NCI-H2171 (cell line): ENCODE results near the gene GALT.

ENCODE experiments used
- DNase-seq: peaks from one replicate; lab custom pipeline; 2025; lab: John Stamatoyannopoulos, UW

The GALT gene

DNA sequence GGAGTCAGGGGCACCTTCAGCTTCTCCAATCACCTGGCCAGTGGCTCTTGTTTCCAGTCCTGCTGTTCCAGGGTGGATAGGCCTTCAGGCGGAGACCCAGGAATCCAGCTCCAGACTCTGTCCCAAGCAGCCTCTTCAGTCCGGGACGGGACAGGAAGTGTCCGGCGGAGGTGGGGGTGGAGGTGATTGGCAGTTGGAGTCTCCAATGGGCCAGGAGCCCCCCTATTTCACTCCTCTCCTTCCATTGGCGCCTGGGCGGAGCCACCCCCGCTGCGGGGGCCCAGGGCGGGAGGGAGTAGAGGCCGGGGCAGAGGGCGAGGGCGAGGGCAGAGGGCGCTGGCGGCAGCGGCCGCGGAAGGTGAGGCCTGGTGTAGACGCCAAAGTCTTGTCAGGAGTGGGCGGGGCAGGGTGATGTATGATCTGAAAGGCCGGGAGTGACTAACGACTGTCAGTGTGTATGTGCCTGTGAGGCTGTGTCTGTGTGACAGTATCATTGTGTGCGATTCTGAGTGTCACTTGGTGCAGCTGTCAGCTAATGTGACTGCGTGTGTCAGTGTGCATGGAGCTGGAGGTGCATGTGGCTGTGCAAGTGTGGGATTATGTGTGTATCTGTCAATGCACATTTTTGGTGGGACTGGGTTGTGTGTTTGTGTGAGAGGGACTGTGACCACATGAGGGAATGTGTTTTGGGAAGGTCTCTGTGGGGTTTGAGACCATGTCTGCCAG lies 5.6 kb downstream of the GALT start, which contains the start of gene IL11RA:
TSS of gene IL11RA (plus strand) at position 310 of the 726 bp plus-strand sequence. CDS start 3,033 bp downstream, outside the sequence.
- DNase-seq: no peak

DNA sequence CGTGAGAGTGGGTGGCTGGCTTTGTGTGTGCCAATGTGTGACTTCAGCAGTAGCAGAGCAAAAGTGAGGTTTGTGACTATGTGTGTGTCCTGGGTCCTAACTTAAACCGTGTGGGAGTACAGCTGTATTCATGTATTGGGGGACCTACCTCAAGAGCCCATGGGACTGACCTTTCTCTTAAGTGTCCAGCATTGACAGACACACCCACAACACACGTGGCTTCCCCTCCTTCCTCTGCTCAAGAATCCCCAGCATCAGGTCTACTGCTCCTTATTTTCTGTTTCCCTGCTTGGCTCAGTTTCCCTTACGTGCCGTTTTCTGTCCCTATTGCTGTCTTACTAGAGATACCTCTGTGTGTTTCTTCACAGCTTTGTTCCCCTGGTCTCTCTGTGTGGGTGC lies 6.1 kb downstream of the GALT start:
- DNase-seq: no peak

DNA sequence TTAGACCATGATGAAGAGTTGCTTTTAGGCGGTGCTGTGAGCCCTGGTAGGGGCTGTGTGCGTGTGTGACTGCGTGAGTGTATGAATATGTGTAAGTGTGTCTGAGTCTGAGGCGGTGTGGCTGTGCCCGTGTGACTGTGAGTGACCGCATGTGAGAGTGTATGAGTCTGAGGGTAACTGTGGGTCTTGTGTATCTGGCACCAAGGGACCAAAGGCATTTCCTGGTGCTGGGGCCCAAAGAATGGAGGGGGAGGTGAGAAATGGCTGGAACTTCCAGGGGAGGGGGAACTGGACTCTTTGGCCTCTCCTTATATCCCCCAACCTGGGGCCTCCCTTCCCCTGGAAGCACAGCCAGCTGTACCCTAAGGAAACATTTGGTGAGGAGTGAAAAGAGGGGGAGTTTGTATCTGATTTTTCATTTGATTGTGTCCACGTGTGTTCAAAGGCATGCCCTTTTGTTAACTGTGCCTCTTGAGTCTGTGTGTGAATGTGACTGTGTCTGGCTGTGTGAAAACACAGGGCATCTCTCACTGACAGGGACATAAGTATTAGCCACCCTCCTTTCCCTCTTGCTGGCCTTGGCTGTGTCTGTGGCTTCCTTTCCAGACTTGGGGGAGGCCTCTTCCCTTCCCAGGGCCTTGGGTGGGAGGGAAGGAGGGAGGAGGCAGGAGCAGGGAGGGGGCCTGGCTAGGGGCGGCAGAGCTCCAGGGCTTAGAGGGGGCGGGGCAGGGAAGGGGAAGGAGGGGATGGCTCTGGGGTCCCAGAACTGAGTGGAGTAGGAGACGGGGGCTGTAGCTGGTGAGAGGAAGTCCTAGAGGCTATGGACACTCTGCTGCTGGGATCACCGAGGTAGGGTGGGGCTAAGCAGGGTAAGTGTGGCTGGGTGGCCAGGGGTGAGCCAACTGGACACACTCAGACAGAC lies 6.9 kb downstream of the GALT start:
- no peak for DNase-seq

DNA sequence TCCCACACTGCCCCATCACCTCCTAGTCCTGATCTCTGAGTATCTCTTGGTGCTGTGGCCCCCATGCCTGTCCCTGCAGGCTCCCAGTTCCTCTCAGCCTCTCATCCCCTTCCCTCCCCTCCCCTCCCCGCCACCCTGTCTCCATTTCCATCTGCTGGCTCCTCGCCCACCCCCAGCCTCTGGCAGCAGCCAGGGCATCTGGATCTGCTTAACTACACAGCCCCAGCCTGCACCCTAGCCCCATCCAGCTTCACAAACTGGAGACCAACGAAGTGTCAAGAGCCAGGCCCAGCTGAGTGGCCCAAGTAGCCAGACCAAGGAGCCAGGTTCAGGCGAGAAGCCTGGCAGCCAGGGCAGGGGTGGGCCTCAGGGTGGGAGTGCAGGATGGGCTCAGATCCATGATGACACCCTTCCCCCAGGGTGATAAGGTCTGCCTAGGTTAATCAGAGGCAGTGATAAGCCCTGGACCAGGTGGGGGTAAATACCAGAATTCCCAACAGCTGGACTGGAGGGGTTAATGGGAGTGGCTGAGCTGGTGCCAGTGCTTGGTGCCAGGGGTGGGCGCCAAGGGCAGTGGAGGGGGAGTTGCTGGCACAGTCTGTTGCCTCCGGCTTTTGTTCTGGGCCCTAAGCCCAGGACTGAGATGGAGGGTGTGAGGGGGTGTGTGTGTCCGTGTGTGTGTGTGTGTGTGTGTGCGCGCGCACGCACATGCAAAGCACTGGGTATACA lies 8.0 kb downstream of the GALT start:
- DNase-seq: peak; percentile 18

DNA sequence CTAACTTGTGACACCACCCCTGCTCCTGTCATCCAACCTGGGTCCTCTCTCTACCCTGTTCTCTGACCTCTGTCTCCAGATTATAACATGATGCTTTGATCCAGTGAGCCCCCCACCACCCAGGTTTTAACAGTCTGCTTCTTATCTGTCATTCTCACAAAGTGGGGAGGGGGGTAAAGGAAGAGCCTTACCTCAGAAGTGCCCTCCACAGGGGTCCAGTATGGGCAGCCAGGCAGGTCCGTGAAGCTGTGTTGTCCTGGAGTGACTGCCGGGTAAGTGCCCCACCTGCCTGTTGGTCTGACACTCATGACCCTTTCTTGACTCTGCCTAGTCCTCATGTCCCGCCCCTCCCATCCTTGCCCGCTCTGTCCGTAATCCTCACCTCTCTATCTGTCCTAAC lies 8.9 kb downstream of the GALT start:
- DNase-seq: no peak

DNA sequence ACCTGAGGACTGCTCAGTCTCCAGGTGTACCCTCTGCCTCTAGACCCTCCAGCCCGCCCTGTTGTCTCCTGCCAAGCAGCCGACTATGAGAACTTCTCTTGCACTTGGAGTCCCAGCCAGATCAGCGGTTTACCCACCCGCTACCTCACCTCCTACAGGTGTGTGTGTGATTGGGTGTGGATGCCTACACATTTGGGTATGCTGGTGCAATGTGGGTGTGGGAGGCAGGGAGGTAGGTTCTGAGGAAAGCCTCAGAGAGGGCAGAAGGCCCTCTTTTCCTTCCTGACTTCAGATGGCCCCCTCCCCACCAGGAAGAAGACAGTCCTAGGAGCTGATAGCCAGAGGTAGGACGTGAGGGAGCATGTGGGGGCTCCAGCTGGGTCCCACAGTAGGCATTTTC lies 10.5 kb downstream of the GALT start:
- DNase-seq: no peak

DNA sequence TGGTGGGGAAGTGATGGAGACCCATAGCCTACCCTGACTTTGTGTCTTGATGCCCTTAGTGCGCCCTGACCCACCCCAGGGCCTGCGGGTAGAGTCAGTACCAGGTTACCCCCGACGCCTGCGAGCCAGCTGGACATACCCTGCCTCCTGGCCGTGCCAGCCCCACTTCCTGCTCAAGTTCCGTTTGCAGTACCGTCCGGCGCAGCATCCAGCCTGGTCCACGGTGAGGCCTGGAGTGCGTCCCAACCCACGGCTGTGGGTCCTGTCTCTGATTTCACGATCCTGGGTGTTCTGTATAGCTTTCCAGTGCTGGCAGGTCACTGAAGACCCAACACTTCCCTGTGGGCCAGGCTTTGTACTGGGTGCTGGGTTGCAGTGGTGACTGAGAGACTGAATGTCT lies 12.0 kb downstream of the GALT start:
- no peak for DNase-seq

DNA sequence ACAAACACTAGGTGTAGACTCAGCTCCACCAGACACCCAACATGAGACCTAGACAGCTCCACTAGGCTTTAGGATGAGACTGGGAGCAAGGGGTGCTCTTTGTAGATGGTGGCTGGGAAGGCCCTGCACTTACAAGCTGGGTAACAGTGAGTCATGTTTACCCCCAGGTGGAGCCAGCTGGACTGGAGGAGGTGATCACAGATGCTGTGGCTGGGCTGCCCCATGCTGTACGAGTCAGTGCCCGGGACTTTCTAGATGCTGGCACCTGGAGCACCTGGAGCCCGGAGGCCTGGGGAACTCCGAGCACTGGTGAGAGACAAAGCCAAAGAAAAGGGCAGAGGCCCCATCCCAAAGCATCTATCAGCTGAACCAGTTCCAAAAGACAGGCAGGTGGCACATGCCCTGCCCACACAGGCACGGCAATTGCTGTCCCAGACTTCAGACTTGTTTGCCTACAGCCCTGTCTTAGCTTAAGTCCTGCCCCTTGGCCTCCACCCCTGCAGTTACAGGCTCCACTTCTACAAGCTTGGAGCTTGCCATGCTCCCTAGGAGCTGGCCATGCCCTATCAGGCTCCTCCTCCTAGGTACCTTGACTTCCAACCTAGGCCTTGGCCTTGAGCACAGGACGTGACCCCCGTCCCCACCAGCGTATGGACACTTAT lies 13.2 kb downstream of the GALT start:
- DNase-seq: no peak

DNA sequence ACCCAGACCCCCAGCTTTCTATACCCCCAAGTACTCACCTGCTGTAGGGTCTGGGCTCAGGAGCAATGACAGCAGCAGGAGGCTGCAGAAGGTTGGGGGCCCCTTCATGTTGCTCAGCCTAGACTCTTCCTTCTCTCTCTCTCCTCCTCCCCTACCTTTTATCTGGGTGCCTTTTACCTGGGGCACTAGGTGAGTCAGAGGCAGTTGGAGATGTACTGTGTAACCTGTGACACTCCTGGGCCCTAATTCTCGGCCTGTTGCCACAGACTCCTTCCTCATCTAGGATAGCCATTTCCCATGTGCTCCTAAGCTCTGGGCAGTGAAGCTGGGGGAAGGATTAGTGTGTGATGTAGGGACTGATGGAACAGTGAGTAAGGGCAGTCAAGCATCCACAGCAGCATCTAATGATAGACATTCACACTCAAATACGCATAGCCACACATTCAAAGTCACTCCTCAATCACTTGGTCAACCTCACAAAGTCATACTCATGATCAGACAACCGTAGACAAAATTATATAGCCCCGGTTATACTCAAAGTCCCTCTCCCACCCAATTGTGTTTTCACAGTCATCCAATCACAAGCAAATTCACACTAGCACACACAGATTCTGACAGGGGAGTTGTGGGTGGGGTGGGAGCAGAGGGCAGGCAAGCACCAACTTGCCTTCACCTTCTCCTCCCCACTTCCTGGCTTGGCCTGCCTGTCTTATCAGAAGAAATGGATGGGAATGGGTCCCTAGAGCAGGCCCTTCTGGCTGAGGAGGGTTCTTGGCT lies 16.2 kb downstream of the GALT start, which contains the start of gene CCL27:
TSS of gene CCL27 (minus strand) at position 132 of the 777 bp plus-strand sequence. CDS start at position 108, 24 bp downstream.
- DNase-seq: no peak

DNA sequence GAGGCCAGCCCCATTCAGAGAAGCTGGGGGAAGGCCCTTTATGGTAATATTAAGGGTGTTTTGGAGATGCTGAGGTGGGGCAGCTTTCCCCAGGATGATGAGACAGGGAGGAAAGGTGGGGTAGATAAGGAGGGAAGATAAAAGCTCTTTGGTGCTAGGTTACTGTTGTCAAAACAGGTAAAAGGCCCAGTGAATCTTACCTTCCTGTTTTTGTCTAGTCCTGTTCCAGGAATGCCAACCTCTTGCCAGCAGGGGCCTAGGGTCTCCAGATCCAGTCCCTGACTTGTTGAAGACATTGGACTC lies 16.8 kb downstream of the GALT start:
- no peak for DNase-seq

DNA sequence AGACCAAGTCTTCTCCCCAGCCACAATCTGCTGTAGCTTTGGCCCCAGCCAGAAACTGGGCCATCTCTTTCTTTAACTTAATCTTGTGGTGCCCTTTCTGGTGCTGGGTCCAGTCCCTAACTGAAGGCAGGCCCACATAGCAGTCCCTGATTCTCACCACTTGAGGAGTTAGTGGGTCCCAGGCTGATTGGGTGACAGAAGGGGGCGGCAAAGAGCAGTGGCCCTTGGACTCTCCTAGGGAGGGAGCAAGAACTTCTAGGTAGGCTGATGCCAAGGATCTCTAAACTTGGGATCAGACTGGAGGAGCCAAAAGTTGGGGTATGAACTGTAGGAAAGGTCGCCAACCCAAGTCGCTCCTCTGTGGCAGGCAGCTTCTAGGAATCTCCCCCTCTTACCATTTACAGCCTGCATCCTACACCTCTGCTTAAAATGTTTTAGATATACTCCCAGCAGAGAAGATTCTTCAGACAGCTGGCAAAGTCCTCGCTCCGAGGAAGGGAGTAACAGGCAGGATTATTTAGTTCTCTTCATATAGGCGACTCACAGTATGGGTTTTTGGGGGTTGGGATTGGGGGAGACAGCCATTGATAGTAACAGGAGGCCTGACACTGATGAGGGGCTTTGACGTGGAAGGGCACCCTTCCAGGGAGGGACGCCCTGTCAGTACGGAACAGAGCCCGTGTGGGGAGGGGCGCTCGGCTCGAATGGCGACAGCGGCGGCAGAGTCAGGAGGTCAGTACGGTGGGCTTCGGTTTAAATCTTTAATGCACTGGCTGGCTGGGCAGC lies 18.0 kb downstream of the GALT start:
- DNase-seq: no peak

DNA sequence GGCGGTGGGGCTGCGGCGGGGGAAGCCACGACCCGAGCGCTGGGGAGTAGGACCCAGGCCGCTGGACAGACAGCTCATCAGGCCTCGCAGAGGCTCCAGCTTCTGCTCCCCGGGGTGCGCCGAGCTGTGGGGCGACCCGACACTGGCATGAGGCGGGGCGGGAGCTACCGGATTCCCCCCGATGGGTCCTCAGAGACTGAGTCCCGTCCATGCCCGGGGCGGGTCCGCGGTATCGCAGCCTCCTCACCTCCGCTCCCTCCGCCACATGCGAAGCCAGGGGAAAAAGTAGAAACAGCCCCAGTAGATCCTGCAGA lies 18.5 kb downstream of the GALT start:
- DNase-seq: no peak

DNA sequence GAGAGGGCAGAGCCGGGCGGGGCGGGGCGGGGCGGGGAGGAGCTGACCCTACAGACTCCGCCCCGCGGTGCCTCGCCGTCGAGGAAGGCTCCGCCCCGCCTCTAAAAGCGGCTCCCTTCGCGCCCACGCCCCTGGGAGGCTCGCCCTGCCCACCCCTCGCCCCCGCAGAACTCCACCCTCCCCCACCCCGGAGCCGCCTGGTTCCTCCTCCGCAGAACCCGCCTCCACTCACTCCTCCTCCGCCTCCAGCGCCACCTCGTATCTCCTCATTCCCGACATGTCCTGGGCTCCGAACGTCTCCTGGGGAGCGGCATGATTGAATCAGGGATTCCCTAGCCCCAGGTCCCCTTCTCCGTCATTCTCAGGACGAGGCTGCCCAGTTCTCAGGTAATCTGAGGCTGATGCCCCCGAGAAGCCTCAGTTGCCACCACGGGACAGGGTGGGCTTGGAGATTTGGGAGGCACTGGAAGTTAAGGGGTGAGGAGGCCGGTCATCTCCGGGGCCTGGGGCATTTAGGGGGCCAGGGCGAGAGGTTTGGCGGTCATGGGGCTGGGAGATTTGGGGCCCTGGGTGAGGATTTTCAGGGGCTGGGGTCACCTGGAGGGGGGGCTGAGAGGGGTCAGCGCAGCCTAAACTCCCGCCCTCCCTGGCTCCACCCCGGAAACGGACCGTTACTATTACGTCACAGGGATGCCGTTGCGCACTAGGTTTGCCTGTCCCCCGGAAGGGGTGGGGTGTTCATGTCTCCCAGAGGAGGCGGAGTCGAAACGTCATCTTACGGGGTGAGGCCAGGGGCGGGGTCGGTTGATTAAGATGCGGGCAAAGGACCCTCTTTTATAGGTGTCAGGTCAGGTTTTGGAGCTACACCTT lies 19.1 kb downstream of the GALT start:
- peak; percentile 81 for DNase-seq

DNA sequence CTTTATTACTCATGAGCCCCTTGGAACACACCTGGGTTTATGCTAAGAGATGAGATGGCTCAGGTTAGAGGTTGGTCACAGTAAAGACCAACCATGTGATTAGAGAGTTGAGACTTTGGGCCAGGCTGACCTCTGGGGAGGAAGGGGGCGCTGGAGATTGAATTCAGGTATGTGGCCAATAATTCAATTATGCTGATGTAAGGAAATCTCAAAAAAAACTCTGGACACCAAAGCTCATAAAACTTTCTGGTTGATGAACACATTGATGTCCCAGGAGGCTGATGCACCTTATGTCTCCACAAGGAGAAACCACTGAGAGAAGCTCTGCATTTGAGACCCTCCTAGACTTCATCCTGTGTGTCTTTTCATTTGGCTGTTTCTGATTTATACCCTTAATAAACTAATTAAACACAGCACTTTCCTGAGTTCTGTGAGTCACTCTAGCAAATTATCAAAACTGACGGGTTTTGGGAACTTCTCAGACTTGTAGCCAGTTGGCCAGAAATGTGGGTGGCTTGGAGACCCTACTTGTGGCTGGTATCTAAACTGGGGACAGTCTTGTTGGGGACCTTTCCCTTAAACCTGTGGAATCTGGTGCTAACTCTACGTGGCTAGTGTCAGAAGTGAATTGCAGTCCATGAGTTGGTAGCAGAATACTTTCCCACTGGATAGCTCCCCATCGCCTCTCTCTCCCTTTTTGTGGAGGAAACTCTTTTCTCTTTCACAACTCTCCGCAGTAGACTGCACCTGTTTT lies 23.5 kb downstream of the GALT start:
- DNase-seq: no peak

DNA sequence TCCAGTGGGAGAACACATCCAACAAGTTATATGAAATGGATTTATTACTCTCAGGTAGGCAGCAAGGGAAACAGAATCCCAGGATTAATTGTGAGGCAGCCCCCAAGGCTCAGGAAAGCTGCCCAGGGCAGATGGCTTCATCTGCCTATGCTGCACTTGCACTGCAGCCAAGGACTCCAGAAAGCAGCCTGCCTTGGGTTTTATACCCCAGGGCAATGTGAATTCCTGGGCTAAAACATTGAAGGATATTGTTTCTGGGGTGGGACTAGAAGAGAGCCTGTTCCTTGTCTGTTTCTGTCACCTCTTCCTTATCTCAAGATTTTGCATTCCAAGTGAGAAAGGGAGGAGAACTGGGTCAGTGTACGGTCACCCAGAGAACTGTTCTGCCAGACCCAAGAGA lies 24.8 kb downstream of the GALT start:
- no peak for DNase-seq

DNA sequence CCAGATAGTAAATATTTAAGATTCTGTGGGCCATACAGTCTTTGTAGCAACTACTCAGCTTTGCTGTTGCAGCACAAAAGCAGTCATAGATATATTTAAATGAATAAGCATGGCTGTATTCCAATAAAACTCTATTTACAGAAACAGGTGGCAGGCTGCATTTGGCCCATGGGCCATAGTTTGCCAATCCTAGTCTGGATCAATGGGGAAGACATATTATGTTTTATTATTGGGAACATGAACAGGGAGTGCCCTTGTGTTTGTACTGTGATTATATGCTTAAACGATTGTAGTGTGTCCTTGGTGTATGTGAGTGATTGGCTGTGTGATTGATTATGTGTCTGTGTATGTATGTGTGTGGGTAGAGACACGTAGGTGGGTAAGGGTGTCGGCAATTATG lies 28.0 kb downstream of the GALT start:
- DNase-seq: no peak

DNA sequence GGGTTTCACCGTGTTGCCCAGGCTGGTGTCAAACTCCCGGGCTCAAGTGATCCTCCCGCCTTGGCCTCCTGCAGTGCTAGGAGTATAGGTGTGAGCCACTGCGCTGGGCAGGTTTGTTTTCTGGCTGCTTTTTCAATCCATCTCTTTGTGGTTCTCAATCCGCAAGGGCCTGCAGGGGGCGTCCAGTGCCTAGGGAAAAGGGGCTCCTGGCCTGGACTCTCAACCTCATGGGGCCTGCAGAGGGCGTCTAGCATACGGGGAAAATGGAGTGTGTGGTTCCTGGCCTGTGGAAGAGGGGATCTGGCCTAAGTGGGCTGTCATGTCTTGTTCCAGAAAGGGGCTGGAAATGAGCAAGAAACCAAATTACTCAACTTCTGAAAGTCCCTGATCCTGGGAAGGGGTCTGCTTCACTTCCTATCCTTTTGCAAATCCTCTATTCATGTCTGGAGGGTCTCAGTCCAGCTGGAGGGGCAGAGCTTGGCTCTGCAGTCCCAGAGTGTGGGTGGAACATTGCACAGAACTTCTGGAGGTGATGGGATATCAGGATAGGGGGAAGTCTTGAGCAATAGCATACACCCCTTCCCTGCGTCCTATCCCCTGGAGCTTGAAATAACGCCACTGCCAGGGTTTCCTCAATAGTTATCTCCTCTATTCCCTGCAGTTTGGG lies 28.7 kb downstream of the GALT start:
- no peak for DNase-seq

DNA sequence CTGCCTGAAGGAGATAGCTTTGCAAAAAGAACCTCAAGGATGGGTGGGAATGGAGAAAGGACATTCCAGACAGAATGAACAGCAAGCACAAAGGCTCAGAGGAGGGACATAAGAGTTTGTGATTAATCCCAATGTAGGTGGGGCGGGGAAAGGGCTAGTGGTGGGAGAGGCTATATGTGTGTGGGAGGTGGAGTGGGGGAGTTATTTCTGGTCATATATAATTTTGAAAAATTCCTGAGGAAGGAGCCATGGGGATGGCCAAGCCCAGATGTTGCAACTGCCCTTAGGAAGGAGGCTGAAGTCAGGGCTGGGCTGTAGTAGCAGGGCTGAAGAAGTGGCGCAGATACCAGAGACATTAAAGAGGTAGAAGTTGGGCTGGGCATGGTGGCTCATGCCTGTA lies 29.4 kb downstream of the GALT start:
- DNase-seq: no peak
